GM12878 (cell line): ENCODE measurements around the gene REPS2. TPM values are rescaled to one million over a fixed set of nuclear protein-coding genes. Genes with fewer than 3 reads are reported as not detected.

Experiments
- BCL11A ChIP-seq: IDR thresholded peaks from 2 replicates; pipeline ENCODE4 v1.6.1; 2011; ENCODE audit warnings: low read depth, low read length
- BMI1 ChIP-seq: fragments of 450-650 bp; IDR thresholded peaks from 2 replicates; pipeline ENCODE4 v1.6.1; 2016; ENCODE audit warnings: mild to moderate bottlenecking, moderate library complexity, borderline replicate concordance
- CBFB ChIP-seq: IDR thresholded peaks from 2 replicates; pipeline ENCODE4 v1.6.1; 2016; ENCODE audit warnings: antibody characterized with exemption, low read depth
- CEBPB ChIP-seq, 2 experiments: fragments of 150-350 bp in 1 of 2; IDR thresholded peaks; 2 replicates each; pipeline ENCODE4 v1.6.1; 2012 to 2014; ENCODE audit warnings: low read depth in 2 of 2, low read length in 2 of 2, borderline replicate concordance in 1 of 2, inconsistent platforms in 1 of 2
- CREM ChIP-seq: IDR thresholded peaks from 2 replicates; pipeline ENCODE4 v1.6.1; 2014; ENCODE audit warnings: antibody characterized with exemption, low read depth
- CUX1 ChIP-seq: IDR thresholded peaks from 2 replicates; pipeline ENCODE4 v1.6.1; 2012; ENCODE audit warnings: improper control_type of control experiment, low read depth, low read length; ENCODE audit not compliant: insufficient replicate concordance
- GABPA ChIP-seq: IDR thresholded peaks from 2 replicates; pipeline ENCODE4 v1.6.1; 2014; ENCODE audit warnings: antibody characterized with exemption, low read depth, mild to moderate bottlenecking, inconsistent platforms
- HDAC6 ChIP-seq: fragments of 200-600 bp; sonication (generic); IDR thresholded peaks from one replicate; pipeline ENCODE4 v1.8.0; 2017; ENCODE audit warnings: antibody characterized with exemption; ENCODE audit not compliant: unreplicated experiment
- HSF1 ChIP-seq: fragments of 150-350 bp; IDR thresholded peaks from 2 replicates; pipeline ENCODE4 v1.6.1; 2014; ENCODE audit warnings: mild to moderate bottlenecking, low read depth, low read length
- IKZF1 ChIP-seq: fragments of 450-650 bp; conservative IDR thresholded peaks from 2 replicates; pipeline ENCODE4 v1.6.1; 2017; ENCODE audit warnings: antibody characterized with exemption, mild to moderate bottlenecking
- IKZF2 ChIP-seq, 2 experiments: fragments of 450-650 bp; IDR thresholded peaks; 2 replicates each; pipeline ENCODE4 v1.6.1; 2017; ENCODE audit warnings: mild to moderate bottlenecking in 2 of 2, moderate library complexity in 2 of 2
- NKRF ChIP-seq: fragments of 450-650 bp; conservative IDR thresholded peaks from 2 replicates; pipeline ENCODE4 v1.6.1; 2017; ENCODE audit warnings: mild to moderate bottlenecking, moderate library complexity
- SRF ChIP-seq, 2 experiments: IDR thresholded peaks; 2 replicates each; pipeline ENCODE4 v1.6.1; 2011; ENCODE audit warnings: low read depth in 2 of 2, low read length in 2 of 2, mild to moderate bottlenecking in 1 of 2, moderate library complexity in 1 of 2
- STAT3 ChIP-seq: IDR thresholded peaks from 2 replicates; pipeline ENCODE4 v1.6.1; 2011; ENCODE audit warnings: low read depth, low read length, improper control_type of control experiment
- ZBED1 ChIP-seq: IDR thresholded peaks from 2 replicates; pipeline ENCODE4 v1.6.1; 2016; ENCODE audit warnings: borderline replicate concordance
- ZBTB40 ChIP-seq: fragments of 450-650 bp; IDR thresholded peaks from 2 replicates; pipeline ENCODE4 v1.6.1; 2016; ENCODE audit warnings: mild to moderate bottlenecking, moderate library complexity, borderline replicate concordance
- polyA plus RNA-seq, 11 experiments: library from polyadenylated mRNA; depleted of rRNA in 4 of 11; unstranded in 6 of 11; stranded (reverse) in 5 of 11; fragments of >200 nt; fragmentation: Nextera tagmentation in 4 of 11; fragmentation: Illumina TruSeq in 1 of 11; extraction: Ambion mirVana in 4 of 11; extraction: Trizol in 1 of 11; gene quantifications; 1 replicate in 1 of 11; 2 replicates in 10 of 11; pipeline versions ENCODE4 v1.2.1 to v1.2.3, GENCODE V29; 2011 to 2016; ENCODE audit warnings: inconsistent platforms in 2 of 11, missing spikeins in 2 of 11, low read depth in 1 of 11
- total RNA-seq, 4 experiments: library from RNA; depleted of rRNA in 3 of 4; stranded (reverse); fragments of >200 nt in 3 of 4; fragmentation: Illumina TruSeq in 1 of 4; extraction: Trizol in 1 of 4; gene quantifications; 2 replicates each; pipeline versions ENCODE4 v1.2.1 to v1.2.3, GENCODE V29; 2013 to 2021

Gene REPS2
- total and polyA plus RNA-seq, 10 of the 15 experiments (the other 5 are each of a cell fraction or from before 2014, with no cell fraction given): 2.1 to 6.8 (median 3.9) TPM

- TF ChIP-seq CUX1 (no peak), ZBED1 (no peak), BMI1 (0 out of 2 replicates have a peak, but pooled peaks have one; percentile 14), CBFB (no peak), CEBPB (IDR thresholded peaks at IDR 0.05; ENCODE audit: borderline replicate concordance in 1 of 2, low read depth in 2 of 2, low read length in 2 of 2) (no peak), IKZF2 (IDR thresholded peaks at IDR 0.05) (peak in 1 of 2 experiments; percentile 62; a peak in 1 of 4 replicates), GABPA (no peak), STAT3 (no peak), SRF (IDR thresholded peaks at IDR 0.05; ENCODE audit: low read depth in 2 of 2, low read length in 2 of 2) (no peak), IKZF1 (0 out of 2 replicates have a peak, but pooled peaks have one; percentile 27), HSF1 (no peak), ZBTB40 (no peak), BCL11A (0 out of 2 replicates have a peak, but pooled peaks have one; percentile 48), CREM (0 out of 2 replicates have a peak, but pooled peaks have one; percentile 12), NKRF (no peak), HDAC6 (no peak)
Observed at GRCh38 chrX:17098516-17099247, 152.2 kb downstream of the REPS2 start (continued).
